Measurements from ENCODE around the gene BZW1. TPM values are rescaled to one million over a fixed set of nuclear protein-coding genes. Genes with fewer than 3 reads are reported as not detected.

BZW1 gene
- total RNA-seq: 100 to 1,000 TPM; 179 to 285 (median 244) TPM

- 0% methylated on average over 51 to 67 of the region's 75 CpGs for WGBS, 2 donors
- H3K4me1 ChIP-seq: peaks cover 2 to 58% (median 26%) of the 10 kb centered on the region in 4 donors
- DNase-seq (ENCODE audit: low spot score in 2 of 2): peak; percentile 91 to 95
Observed at GRCh38 chr2:200811333-200812121, at the start of gene BZW1. TSS of gene BZW1 (plus strand) at chr2:200811910. CDS start at chr2:200813218, 1,308 bp downstream.

GRCh38 chr2:200762127-200762526 is 49.6 kb upstream of the BZW1 start:
- no peak for DNase-seq (ENCODE audit: low spot score in 2 of 2)
- TF ChIP-seq EP300 (IDR thresholded peaks at IDR 0.05) (no peak), CTCF (IDR thresholded peaks at IDR 0.05) (no peak), POLR2A (IDR thresholded peaks at IDR 0.05) (no peak)
- H3K27ac ChIP-seq: no peak overlapping the region
- WGBS, 2 donors: 85 to 92% methylated on average over 4 of the region's 4 CpGs
- H3K4me3 ChIP-seq: no peak overlapping the region
- no peaks in the 10 kb centered on the region for H3K27me3 ChIP-seq
- H3K4me1 ChIP-seq: peaks cover 0 to 14% (median 0%) of the 10 kb centered on the region in 4 donors
- H3K9me3 ChIP-seq: no peaks in the 10 kb centered on the region
- H3K36me3 ChIP-seq: no peaks in the 10 kb centered on the region

More at GRCh38 chr2:200811333-200812121, at the start of gene BZW1:
- no peaks in the 10 kb centered on the region for H3K9me3 ChIP-seq
- TF ChIP-seq POLR2A (IDR thresholded peaks at IDR 0.05) (peak; percentile 82 to 97), EP300 (IDR thresholded peaks at IDR 0.05) (peak; percentile 75 to 96), CTCF (IDR thresholded peaks at IDR 0.05) (peak in 1 of 5 experiments; percentile 51)
- peaks cover 0 to 27% (median 14%) of the 10 kb centered on the region in 3 donors for H3K36me3 ChIP-seq
- no peaks in the 10 kb centered on the region for H3K27me3 ChIP-seq
- peak within 1 kb of the TSS; percentile 81 to 90 (median 87) for H3K4me3 ChIP-seq
- peak within 1 kb of the TSS; percentile 98 to 99 (median 99) for H3K27ac ChIP-seq

GRCh38 chr2:200763422-200763821 is 48.3 kb upstream of the BZW1 start:
- DNase-seq (ENCODE audit: low spot score in 2 of 2): no peak
- TF ChIP-seq POLR2A (IDR thresholded peaks at IDR 0.05): no peak
- no peak for TF ChIP-seq CTCF (IDR thresholded peaks at IDR 0.05)
- no peak for TF ChIP-seq EP300 (IDR thresholded peaks at IDR 0.05)
- Histone ChIP-seq H3K36me3 (no peaks in the 10 kb centered on the region), H3K4me1 (peaks cover 0 to 12% (median 0%) of the 10 kb centered on the region in 4 donors), H3K9me3 (no peaks in the 10 kb centered on the region), H3K27me3 (no peaks in the 10 kb centered on the region), H3K27ac (no peak overlapping the region), H3K4me3 (no peak overlapping the region)
- WGBS, 2 donors: 78 to 79% methylated on average over 4 of the region's 4 CpGs

- Histone ChIP-seq H3K4me1 (peaks cover 0 to 12% (median 0%) of the 10 kb centered on the region in 4 donors), H3K4me3 (no peak overlapping the region), H3K27ac (peak overlapping the region in 3 of 4 donors; percentile 34 to 57 (median 57)), H3K36me3 (no peaks in the 10 kb centered on the region), H3K9me3 (no peaks in the 10 kb centered on the region), H3K27me3 (no peaks in the 10 kb centered on the region)
- TF ChIP-seq EP300 (IDR thresholded peaks at IDR 0.05) (no peak), CTCF (IDR thresholded peaks at IDR 0.05) (no peak), POLR2A (IDR thresholded peaks at IDR 0.05) (no peak)
- no peak for DNase-seq (ENCODE audit: low spot score in 2 of 2)
- 70 to 74% methylated on average over 2 of the region's 2 CpGs for WGBS, 2 donors
Observed at GRCh38 chr2:200765139-200765951, 46.4 kb upstream of the BZW1 start.

Measured in tibial nerve (tissue), 4 donors.